Tibial nerve (tissue), 4 donors: Measurements from ENCODE around the gene DNASE2B.

Experiments
- EP300 ChIP-seq, 2 donors: sonication (generic); formaldehyde crosslinking; IDR thresholded peaks; one replicate each; pipeline ENCODE4 v1.6.1; 2017; ENCODE audit warnings: antibody characterized with exemption in 2 of 2, mild to moderate bottlenecking in 1 of 2
- TF ChIP-seq, protein P1 (sequence below), 5 experiments: fragments of 200-600 bp in 3 of 5; fragments of 450-650 bp in 2 of 5; sonication (generic) in 3 of 5; IDR thresholded peaks; one replicate each; pipeline ENCODE4 v1.5.1; 2016 to 2019; ENCODE audit warnings: antibody characterized with exemption in 5 of 5, mild to moderate bottlenecking in 3 of 5, moderate library complexity in 2 of 5

DNA sequence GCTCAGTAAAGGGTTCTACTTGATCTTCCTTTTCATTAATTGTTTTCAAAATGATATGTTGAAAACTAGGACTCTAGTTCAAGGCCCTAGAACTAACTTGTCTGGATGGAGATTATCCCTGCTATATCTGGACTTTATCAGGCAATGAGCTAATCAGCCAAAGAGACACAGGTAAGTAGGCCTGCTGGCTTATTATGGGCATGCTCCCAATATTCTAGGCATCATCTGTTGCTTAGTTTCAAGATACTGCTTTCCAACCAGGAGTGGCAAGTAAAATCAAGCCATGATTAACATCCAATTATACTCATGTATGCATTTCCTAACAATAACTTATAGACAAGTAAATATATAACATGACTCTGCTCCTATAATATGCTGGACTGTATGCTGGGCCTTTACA lies 4.2 kb downstream of the DNASE2B start:
- TF ChIP-seq, protein P1, sequence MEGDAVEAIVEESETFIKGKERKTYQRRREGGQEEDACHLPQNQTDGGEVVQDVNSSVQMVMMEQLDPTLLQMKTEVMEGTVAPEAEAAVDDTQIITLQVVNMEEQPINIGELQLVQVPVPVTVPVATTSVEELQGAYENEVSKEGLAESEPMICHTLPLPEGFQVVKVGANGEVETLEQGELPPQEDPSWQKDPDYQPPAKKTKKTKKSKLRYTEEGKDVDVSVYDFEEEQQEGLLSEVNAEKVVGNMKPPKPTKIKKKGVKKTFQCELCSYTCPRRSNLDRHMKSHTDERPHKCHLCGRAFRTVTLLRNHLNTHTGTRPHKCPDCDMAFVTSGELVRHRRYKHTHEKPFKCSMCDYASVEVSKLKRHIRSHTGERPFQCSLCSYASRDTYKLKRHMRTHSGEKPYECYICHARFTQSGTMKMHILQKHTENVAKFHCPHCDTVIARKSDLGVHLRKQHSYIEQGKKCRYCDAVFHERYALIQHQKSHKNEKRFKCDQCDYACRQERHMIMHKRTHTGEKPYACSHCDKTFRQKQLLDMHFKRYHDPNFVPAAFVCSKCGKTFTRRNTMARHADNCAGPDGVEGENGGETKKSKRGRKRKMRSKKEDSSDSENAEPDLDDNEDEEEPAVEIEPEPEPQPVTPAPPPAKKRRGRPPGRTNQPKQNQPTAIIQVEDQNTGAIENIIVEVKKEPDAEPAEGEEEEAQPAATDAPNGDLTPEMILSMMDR (IDR thresholded peaks at IDR 0.05) = no peak
- TF ChIP-seq EP300 (IDR thresholded peaks at IDR 0.05) = no peak
